HG03108 (cell line): ENCODE data around the gene ANKRD13B.
A peak's percentile ranks its signal among the peaks of the same experiment; 100 is the strongest.

Experiments used
- ATAC-seq: cut with Tn5 transposase; IDR thresholded peaks from one replicate; pipeline ENCODE4 v1.9.1; 2021; ENCODE audit warnings: moderate library complexity; ENCODE audit not compliant: unreplicated experiment

The ANKRD13B gene

DNA sequence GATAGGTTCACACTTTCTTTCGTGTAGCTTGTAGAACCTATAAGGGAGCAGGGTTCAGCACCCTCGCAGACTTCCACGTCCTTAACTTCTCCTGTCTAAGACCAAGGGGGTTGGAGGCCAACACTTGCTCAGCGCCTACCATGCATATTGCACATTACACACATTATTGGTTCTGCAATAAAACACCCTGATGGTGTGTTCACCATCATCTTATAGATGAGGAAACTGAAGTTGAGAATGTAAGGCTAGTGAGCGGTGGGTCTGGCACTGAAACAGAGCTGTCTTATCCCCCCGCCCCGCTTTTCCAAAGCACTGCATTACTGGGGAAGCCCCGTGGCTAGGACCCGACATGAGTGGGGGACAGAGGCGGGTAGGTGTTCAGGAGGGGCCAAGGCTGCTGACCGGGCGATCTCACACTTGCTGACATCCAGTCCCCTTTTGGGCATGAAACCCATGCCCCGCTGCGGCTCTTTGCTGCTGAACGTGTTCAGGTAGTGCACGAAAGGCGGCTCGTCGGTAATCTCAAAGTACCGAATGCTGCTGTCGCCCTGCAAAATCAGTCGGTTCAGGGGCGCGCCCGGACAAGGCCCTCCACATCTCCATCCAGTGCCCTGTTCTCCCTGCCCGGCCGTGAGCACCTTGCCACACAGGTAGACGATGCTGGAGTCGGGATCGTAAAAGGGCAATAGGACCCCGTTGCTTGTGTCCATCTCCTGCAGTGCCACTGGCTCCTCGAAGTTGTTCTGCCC is 23.5 kb downstream of the ANKRD13B start:
- ATAC-seq, result no peak

- ATAC-seq, result peak; percentile 35
These were observed 24.2 kb downstream of the ANKRD13B start for GRCh38 chr17:29617125-29617480.

DNA sequence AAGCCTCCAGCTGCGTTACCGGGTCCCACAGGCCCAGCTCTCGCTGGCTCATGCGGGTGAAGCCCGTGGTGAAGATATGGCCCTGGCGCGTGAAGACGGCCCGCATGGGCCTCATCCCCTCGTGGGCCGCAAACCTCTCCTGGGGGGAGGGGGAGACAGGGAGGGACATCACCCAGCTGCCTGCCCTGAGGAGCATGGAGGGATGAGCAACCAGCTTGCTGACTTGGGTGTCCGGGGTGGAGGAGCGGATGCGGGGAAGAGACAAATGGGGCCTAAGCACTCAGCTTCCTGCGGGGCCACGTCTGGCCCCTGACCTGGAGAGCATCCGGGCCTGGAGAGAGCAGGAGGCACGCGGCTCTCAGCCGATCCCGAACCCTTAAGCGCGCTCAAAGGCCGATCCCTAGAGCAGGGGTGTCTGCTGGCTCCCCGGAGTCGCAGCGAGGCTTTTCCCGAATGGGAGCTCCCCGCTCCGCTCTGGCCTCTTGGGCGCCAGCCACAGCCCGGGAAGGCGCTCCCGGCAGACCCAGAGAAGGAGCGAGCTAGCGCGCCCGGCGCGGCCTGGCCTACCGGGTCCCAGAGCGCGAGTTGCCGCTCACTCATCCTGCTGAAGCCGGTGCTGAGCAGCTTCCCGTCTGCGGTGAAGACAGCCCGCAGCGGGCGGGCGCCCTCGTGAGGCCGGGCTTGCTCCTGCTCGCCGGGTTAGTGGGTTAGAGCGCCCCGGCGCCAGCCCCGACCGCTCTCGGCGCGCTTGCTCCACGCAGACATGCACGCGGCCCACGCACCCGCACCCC is 24.7 kb downstream of the ANKRD13B start:
- no peak for ATAC-seq

- no peak for ATAC-seq
These were observed 25.5 kb downstream of the ANKRD13B start for GRCh38 chr17:29618272-29619065.

GRCh38 chr17:29619251-29619650 is 26.3 kb downstream of the ANKRD13B start:
- ATAC-seq, result no peak

- ATAC-seq, result no peak
These were observed 27.3 kb downstream of the ANKRD13B start for GRCh38 chr17:29620271-29620670.

DNA sequence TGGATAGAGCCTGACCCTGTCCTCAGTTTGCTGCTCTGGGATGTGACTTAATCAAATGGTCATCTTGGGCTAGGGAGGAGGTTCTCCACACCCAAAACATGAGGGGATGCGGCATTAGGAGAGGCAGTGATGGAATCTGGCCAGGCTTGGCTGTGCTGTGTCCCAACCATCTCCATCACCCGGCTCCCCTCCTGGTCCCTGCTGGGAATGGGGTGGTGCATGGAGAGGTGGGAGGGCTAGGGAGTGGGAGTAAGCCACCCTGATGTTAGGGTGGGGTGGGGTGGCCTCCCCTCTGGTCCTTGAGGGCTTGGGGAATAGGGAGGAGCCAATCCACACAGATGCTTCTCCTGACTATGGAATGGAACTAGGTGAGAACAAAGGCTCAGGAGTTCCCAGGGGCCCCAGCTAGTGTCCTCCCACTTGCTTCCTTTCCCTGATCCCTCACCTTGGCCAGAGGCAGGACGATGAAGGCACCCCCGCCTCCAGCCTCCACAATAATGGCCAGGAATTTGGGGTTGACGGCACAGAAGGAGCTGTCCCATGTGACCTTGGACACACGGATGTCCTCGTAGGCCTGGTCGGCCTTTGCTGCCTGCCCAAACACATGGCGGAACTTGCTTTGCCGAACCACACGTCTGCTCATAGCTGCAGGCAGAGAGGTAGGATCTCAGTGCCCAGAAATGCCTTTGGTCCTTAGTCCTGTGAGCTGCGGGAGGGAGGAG is 28.0 kb downstream of the ANKRD13B start:
- ATAC-seq, result no peak

DNA sequence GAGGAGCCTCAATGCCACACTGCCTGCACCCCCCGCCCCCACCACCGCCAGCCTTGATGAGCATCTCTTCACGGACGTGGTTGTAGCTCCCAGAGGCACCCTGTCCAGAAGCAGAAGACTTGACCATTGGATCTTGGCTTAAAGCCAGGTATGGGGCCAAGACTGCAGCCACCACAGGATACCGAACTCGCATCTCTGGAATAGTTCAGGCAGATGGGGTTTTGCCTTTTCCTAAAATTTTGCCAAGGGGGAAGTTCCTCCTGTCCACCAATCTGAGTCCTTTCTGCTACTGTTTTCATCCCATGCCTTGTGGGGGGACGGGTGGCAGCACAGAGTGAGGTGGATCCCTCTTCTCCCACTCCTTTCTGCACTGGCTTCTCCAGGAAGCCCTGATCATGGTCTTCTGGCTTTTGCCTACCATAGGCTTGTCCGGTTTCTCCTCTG is 28.8 kb downstream of the ANKRD13B start:
- no peak for ATAC-seq

DNA sequence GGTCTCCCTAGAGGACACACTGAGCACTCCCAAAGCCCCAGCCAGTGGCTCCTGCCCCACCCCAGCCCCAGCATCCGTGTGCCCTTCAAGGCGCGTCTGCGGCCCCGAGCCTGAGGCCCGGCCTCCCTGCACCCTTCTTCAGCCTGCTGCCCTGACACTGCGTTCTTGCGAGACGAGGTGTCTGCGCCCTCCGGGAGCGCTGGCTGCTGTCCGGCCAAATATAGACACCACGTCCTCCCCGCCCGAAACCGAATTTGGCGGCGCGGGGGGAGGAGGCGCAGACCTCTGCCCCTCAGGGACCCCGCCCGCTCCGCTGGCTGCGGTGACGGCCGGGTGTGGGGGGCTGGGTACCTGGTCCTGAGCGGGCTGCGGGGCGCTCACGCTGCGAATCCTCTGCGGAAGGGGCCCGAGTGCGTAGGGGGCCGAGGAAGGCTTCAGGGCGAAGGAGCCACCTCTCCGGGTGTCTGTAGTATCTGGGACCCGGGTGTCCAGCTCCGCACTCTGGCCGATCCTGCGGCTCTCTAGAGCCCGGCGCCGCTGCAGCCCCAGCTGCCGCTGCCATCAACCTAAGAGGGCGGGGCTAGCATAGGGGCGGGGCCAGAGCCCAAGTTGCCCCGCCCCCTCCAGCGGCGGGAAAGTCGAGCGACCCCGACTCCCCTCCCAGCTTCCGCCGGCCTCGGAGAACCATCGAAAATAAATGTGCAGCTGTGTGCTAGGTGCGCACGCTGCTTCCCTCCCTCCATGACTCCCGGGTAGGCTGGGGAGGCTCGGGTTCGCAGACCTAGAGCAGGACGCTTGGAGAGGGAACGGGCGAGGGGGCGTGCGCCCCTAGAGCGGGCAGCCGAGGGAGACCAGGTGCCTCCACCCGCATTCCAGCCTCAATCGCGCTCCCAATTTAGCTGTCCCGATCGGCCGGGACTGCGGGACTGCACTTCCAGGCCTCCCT is 29.7 kb downstream of the ANKRD13B start, which contains the start of gene CORO6:
Gene CORO6 (minus strand): TSS at position 576 of the 946 bp plus-strand sequence. CDS start 1,491 bp downstream, outside the sequence.
- no peak for ATAC-seq

- ATAC-seq, result no peak
These were observed 30.3 kb downstream of the ANKRD13B start for GRCh38 chr17:29623283-29623647.

DNA sequence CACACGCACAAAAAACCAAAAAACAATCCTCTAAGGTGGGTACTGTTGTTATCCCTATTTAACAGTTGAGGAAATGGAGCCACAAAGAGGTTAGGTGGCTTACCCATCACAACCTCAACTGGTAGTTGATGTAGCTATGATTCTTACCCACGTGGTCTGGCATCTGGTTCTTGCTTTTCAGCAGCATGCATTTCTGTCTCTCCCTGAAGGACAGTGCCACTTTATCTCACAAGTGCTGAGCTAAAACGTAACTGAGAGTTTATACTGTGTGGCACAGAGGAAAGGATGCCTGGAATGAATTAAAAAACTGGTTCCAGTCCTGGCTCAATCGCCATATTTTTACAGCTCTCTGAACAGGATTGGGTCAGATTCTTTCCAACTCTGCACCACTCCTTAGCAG is 31.7 kb downstream of the ANKRD13B start:
- no peak for ATAC-seq

DNA sequence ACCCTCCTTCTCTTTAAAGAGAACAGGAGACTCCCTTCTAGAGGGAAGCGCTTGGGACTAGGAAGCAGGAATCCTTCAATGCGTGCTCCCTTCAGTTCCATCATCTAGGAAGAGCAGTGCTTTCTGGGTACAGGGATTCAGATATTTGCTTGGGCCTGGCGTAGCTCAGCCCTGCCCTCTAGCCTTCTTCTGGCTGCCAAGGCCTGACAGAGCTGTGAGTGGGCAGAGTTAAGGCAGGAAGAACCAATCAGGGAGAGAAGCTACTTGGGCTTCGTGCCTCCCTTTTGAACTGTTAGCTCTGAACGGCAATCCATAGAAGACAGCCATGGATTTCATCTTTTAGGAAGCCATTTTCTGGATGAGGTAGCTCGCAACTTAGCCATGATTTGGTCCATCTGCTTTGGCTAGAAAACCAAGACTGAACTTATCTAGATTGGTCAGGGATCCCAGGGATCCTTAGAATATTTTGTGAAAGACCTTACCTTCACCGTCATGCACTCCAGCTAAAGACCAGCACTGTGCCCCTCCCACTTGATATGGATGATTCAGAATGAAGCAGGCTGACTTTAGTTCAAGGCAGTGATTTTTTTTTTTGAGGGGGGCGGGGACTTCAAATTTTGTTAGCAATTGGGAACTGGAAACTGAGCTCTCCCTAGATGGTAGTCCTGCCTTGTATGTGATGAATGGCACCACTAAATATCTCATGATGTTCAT is 32.3 kb downstream of the ANKRD13B start:
- ATAC-seq, result no peak

DNA sequence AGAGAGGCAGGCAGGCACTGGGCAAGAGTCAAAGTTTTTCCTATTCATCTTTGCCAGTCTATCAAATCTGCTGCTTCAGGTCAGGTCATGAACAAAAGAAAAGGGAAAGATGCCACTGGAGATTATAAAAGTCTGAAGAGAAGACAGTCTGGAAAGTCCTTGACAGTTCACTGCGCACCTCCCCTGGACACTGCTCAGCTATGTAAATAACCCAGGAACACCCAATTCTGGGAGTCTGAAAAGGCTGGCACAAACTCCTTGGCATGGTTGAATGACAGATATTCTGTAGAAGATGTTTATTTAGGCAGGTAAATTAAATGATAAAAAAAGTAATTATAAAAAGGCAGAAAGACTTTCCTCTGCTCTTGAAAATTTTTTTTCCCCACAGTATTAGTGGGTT is 35.0 kb downstream of the ANKRD13B start:
- no peak for ATAC-seq

DNA sequence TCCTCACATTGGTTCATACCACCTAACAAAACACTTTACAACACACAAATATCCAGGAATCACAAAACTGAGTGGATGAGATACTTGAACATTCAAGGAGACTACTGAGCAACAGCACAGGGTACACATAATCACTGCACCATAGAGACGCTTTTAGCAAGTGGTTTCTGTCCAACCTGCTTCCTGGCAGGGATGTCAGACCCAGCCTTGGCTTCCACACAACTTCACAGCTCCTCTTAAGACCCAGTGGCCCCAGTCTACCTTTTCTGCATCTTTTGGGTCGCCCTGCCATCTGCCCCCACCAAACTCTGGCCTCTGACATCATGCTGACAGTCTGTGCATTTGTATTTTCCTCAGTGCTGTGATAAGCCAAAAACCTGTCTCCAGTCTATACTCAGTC is 35.7 kb downstream of the ANKRD13B start:
- no peak for ATAC-seq

- no peak for ATAC-seq
These were observed 36.9 kb downstream of the ANKRD13B start for GRCh38 chr17:29629839-29630238.

DNA sequence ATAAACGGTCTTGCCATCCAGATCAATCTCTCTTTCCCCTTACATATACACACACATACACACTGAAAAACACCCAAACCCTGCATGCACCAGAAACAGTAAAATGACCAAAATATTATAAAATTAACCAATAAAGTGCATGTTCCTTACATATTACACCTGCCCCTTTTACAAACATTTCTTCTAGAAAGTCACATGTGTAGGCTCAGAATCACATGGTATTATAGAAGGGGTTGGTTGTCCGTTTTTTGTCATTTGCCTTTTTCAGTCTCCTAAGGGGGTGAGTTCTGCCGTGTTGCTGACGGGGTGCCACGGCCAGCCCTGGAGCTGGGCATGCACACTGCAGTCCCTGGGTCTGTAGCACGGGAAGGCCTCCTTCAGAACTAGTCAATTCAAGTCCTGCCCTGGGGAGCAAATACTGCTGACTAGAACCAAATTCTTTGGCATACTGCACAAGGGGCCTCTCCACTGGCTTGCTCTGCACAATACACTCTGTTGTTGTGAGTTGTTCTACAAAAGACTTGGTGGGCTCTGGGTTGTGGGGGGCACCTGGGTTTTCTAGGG is 37.8 kb downstream of the ANKRD13B start:
- ATAC-seq, result no peak

DNA sequence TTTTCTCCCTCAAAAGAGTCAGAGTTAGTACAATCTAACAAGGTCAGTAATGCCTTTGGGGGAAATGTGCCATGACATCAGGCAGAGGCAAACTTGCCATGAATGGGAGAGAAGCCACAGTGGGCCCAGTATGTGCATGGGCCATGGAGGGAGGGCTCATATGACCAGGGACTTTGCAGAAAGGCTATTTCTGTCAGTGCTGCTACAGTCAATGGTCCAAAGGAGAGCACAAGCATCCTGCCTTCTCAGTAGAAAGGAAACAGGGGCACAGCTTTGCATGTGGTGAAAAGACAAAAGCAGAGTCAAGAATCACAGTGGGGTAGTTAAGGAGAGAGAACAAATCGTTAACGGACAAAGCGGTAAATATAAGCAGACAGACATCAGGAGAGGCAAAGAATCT is 41.0 kb downstream of the ANKRD13B start:
- ATAC-seq, result no peak

DNA sequence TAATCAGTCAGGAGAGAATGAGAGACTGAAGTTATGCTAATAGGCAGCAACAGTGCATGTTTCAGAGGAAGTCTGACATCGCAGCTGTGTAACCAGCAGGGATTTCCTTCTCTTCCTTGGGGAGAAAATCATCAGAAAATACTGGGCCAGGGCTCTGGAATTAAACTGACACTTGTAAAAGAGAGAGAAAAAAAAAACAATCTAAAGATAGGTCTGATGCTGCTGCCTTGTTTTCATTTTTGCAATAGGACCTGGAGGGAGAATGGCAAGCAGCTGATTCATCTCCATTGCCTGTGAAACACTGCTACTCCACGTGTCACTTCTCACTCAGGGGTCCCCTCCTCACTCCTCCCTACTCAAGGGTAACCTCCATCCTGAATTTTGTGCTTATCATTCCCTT is 47.5 kb downstream of the ANKRD13B start:
- ATAC-seq, result no peak
